K562 (cell line): ENCODE results near the gene AGAP1. TPM values are rescaled to one million over a fixed set of nuclear protein-coding genes. Genes with fewer than 3 reads are reported as not detected.

Source experiments
- ATAC-seq: fragments of 200-7000 bp; cut with Tn5 transposase; 3 replicates; pipeline ENCODE4 v1.9.1; 2020; ENCODE audit warnings: moderate library complexity
- BruUV-seq: library from RNA; stranded (reverse); fragments of 400-500 nt; replicated peaks from 2 replicates; lab custom pipeline; 2021; lab: Mats Ljungman, UMichigan
- CTCF ChIA-PET: fragments of 300-600 bp; formaldehyde crosslinking; extraction: SDS; loops from one replicate; lab custom pipeline; 2021; ENCODE audit warnings: low intra/inter-chr PET ratio; lab: Yijun Ruan, JAX
- POLR2A ChIA-PET: fragments of 300-600, 350-650 bp; sonication (Branson Sonifier 250); formaldehyde crosslinking; extraction: SDS; loops from one replicate; lab custom pipeline; 2021; ENCODE audit warnings: antibody characterized with exemption, inconsistent platforms; lab: Yijun Ruan, JAX
- DNase-seq, 4 experiments: peaks; one replicate each; pipeline versions ENCODE4 v3.0.0 to v3.0.0-alpha.2; 2011 to 2018; ENCODE audit warnings: low spot score in 3 of 4, mixed read lengths in 3 of 4; ENCODE audit errors: extremely low read depth in 1 of 4
- FAIRE-seq: peaks from 2 replicates; lab custom pipeline; 2011; peaks lifted over from hg19 to GRCh38; lab: Jason Lieb, UNC
- H2AFZ ChIP-seq: 2 replicates; pipeline ENCODE4 v1.6.0; 2011; ENCODE audit warnings: low read depth, low read length, control low read depth, inconsistent platforms
- H3K27ac ChIP-seq: fragments of 200-600 bp; 3 replicates; pipeline ENCODE4 v1.8.0; 2011; ENCODE audit warnings: low read depth, mild to moderate bottlenecking, control low read depth, inconsistent platforms, low read length, moderate library complexity, mixed read lengths; ENCODE audit errors: extremely low read depth
- H3K27me3 ChIP-seq, 2 experiments: fragments of 300-600 bp in 1 of 2; 2 replicates in 1 of 2; 3 replicates in 1 of 2; pipeline versions ENCODE4 v1.6.0 to v1.8.0; 2011; ENCODE audit warnings: inconsistent platforms in 2 of 2, low read length in 2 of 2, mild to moderate bottlenecking in 1 of 2, mixed read lengths in 1 of 2, moderate library complexity in 1 of 2; ENCODE audit not compliant: control insufficient read depth in 2 of 2, insufficient read depth in 2 of 2
- H3K36me3 ChIP-seq: fragments of 300-600 bp; 3 replicates; pipeline ENCODE4 v1.8.0; 2011; ENCODE audit warnings: mild to moderate bottlenecking, low read length, inconsistent platforms; ENCODE audit not compliant: control insufficient read depth, insufficient read depth
- H3K4me1 ChIP-seq, 2 experiments: fragments of 200-600 bp in 1 of 2; replicated peaks in 1 of 2; 2 replicates in 1 of 2; 3 replicates in 1 of 2; pipeline versions ENCODE4 v1.5.1 to v1.8.0; 2011; ENCODE audit warnings: inconsistent platforms in 2 of 2, low read length in 2 of 2, mild to moderate bottlenecking in 1 of 2, mixed read lengths in 1 of 2, moderate library complexity in 1 of 2; ENCODE audit not compliant: control insufficient read depth in 2 of 2, insufficient read depth in 2 of 2
- H3K4me2 ChIP-seq: 2 replicates; pipeline ENCODE4 v1.6.1; 2011; ENCODE audit warnings: low read length, control low read depth, inconsistent platforms, mixed read lengths; ENCODE audit not compliant: insufficient read depth
- H3K4me3 ChIP-seq: fragments of 200-600 bp; sonication (generic), shearing (Covaris generic); 2 replicates; pipeline ENCODE4 v1.5.1; 2016; ENCODE audit warnings: control low read depth, inconsistent platforms
- H3K79me2 ChIP-seq: fragments of 200-600 bp; 3 replicates; pipeline ENCODE4 v1.8.0; 2011; ENCODE audit warnings: low read length, inconsistent platforms; ENCODE audit not compliant: control insufficient read depth, insufficient read depth
- H3K9ac ChIP-seq, 2 experiments: 2 replicates each; pipeline versions ENCODE4 v1.6.0 to v1.6.1; 2011; ENCODE audit warnings: low read depth in 2 of 2, low read length in 2 of 2, control low read depth in 1 of 2, inconsistent platforms in 1 of 2, mild to moderate bottlenecking in 1 of 2, mixed read lengths in 1 of 2; ENCODE audit not compliant: insufficient read depth in 1 of 2
- H3K9me1 ChIP-seq: one replicate; pipeline ENCODE4 v1.6.0; 2011; ENCODE audit warnings: inconsistent platforms, mild to moderate bottlenecking, low read length, moderate library complexity; ENCODE audit not compliant: control insufficient read depth, insufficient read depth
- H3K9me3 ChIP-seq: replicated peaks from 2 replicates; pipeline ENCODE4 v1.5.1; 2011; ENCODE audit warnings: low read depth, low read length, inconsistent platforms; ENCODE audit not compliant: control insufficient read depth, insufficient read depth
- H4K20me1 ChIP-seq: replicated peaks from 2 replicates; pipeline ENCODE4 v1.6.1; 2011; ENCODE audit warnings: low read length, inconsistent platforms, mixed read lengths; ENCODE audit not compliant: control insufficient read depth, insufficient read depth
- CREB5 ChIP-seq: fragments of 250-450 bp; sonication (Bioruptor Pico); IDR thresholded peaks from 2 replicates; pipeline ENCODE4 v1.5.0; 2020; ENCODE audit warnings: mild to moderate bottlenecking
- ETV5 ChIP-seq: sonication (generic); formaldehyde crosslinking; IDR thresholded peaks from 2 replicates; pipeline ENCODE4 v1.4.0; 2020; ENCODE audit warnings: low read depth, mild to moderate bottlenecking, missing genetic modification reagents
- MTA2 ChIP-seq: fragments of 450-650 bp; IDR thresholded peaks from 2 replicates; pipeline ENCODE4 v1.6.1; 2016; ENCODE audit warnings: low read depth
- NFATC3 ChIP-seq: fragments of 450-650 bp; IDR thresholded peaks from 2 replicates; pipeline ENCODE4 v1.6.1; 2017; ENCODE audit warnings: mild to moderate bottlenecking
- PRMT5 ChIP-seq: sonication (generic); formaldehyde crosslinking; IDR thresholded peaks from 2 replicates; pipeline ENCODE4 v1.5.0; 2020; ENCODE audit warnings: missing genetic modification reagents
- STAT5A ChIP-seq: IDR thresholded peaks from 2 replicates; pipeline ENCODE4 v1.6.1; 2012; ENCODE audit warnings: low read length, inconsistent platforms, borderline replicate concordance
- ZBTB8A ChIP-seq: fragments of 450-650 bp; IDR thresholded peaks from 2 replicates; pipeline ENCODE4 v1.6.1; 2018; ENCODE audit warnings: mild to moderate bottlenecking, moderate library complexity; ENCODE audit not compliant: partially characterized antibody
- WGBS: fragments of 100-300 bp; shearing (Covaris generic); methylation state at CpG from one replicate; pipeline ENCODE4 v1.1.6; 2016; ENCODE audit warnings: low coverage, mixed read lengths; ENCODE audit not compliant: insufficient coverage; ENCODE audit errors: missing lambda C conversion rate; 5-methylcytosine and 5-hydroxymethylcytosine counted together
- in situ Hi-C: fragments of 300-500 bp; cut with MboI; formaldehyde crosslinking; loops from 4 replicates; pipeline ENCODE4 v1.15.0; 2018; ENCODE audit warnings: inconsistent platforms, mixed read lengths
- intact Hi-C: fragments of 100-400 bp; cut with micrococcal nuclease; formaldehyde crosslinking; loops from 2 replicates; pipeline ENCODE4 v1.14.2; 2022
- polyA plus RNA-seq, 8 experiments: library from polyadenylated mRNA; depleted of rRNA in 4 of 8; stranded (reverse) in 5 of 8; unstranded in 3 of 8; fragments of >200 nt; fragmentation: Nextera tagmentation in 2 of 8; fragmentation: Illumina TruSeq in 1 of 8; extraction: Ambion mirVana in 2 of 8; extraction: Trizol in 1 of 8; gene quantifications; 2 replicates each; pipeline versions ENCODE4 v1.2.1 to v1.2.3, GENCODE V29; 2011 to 2014; ENCODE audit warnings: inconsistent platforms in 1 of 8, missing spikeins in 1 of 8
- total RNA-seq, 7 experiments: library from RNA; depleted of rRNA in 6 of 7; stranded (reverse); fragments of >200 nt in 6 of 7; fragmentation: Illumina TruSeq in 2 of 7; extraction: Trizol in 2 of 7; gene quantifications; 2 replicates each; pipeline versions ENCODE4 v1.2.1 to v1.2.3, GENCODE V29; 2011 to 2021; ENCODE audit warnings: low replicate concordance in 1 of 7
- TF ChIP-seq, protein P1 (sequence below): fragments of 250-450 bp; sonication (Bioruptor Pico); IDR thresholded peaks from 2 replicates; pipeline ENCODE4 v1.4.0; 2020

AGAP1 gene
- total and polyA plus RNA-seq, 9 of the 15 experiments (the other 6 are each of a cell fraction or from before 2014, with no cell fraction given): 1.3 to 24.0 (median 10.6) TPM

- intact Hi-C loops: no loop called here
- H3K9me1 ChIP-seq: peaks cover under 1% of the 10 kb centered on the region
- ATAC-seq: no peak
- peaks cover 0 to 6% of the 10 kb centered on the region in 2 experiments; a peak in 2 of 5 replicates for H3K4me1 ChIP-seq
- no peak for FAIRE-seq
- H3K27me3 ChIP-seq: no peaks in the 10 kb centered on the region
- no peak overlapping the region for H3K27ac ChIP-seq
- H3K36me3 ChIP-seq: no peaks in the 10 kb centered on the region
- no peak overlapping the region for H3K4me3 ChIP-seq
- TF ChIP-seq CREB5 (no peak), STAT5A (no peak), NFATC3 (no peak), ETV5 (CRISPR knock-in tag) (no peak), MTA2 (no peak), PRMT5 (CRISPR knock-in tag) (no peak), ZBTB8A (no peak)
- TF ChIP-seq, protein P1, sequence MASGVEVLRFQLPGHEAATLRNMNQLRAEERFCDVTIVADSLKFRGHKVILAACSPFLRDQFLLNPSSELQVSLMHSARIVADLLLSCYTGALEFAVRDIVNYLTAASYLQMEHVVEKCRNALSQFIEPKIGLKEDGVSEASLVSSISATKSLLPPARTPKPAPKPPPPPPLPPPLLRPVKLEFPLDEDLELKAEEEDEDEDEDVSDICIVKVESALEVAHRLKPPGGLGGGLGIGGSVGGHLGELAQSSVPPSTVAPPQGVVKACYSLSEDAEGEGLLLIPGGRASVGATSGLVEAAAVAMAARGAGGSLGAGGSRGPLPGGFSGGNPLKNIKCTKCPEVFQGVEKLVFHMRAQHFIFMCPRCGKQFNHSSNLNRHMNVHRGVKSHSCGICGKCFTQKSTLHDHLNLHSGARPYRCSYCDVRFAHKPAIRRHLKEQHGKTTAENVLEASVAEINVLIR (CRISPR knock-in tag): no peak
- H2AFZ ChIP-seq: no peak overlapping the region
- no peak overlapping the region for H3K9ac ChIP-seq
- ChIA-PET CTCF (no interaction called here), POLR2A (no interaction called here)
- no peaks in the 10 kb centered on the region for H4K20me1 ChIP-seq
- no peaks in the 10 kb centered on the region for H3K79me2 ChIP-seq
- no peaks in the 10 kb centered on the region for H3K9me3 ChIP-seq
- no peak overlapping the region for H3K4me2 ChIP-seq
- in situ Hi-C loops: no loop called here
- no peak for DNase-seq
- WGBS: 84% methylated on average over 7 of the region's 7 CpGs
- BruUV-seq: no TSS peak
Measured at GRCh38 chr2:235848946-235849345, 355.1 kb downstream of the AGAP1 start.
